HCT116 (cell line): Measurements from ENCODE around the gene SLC6A7. TPM values are rescaled to one million over a fixed set of nuclear protein-coding genes. Genes with fewer than 3 reads are reported as not detected.

Source experiments
- ATAC-seq: fragments of 200-7000 bp; cut with Tn5 transposase; 2 replicates; pipeline ENCODE4 v1.9.1; 2020; ENCODE audit warnings: mild to moderate bottlenecking, moderate library complexity
- BruUV-seq: library from RNA; stranded (reverse); fragments of 400-500 nt; replicated peaks from 2 replicates; lab custom pipeline; 2021; lab: Mats Ljungman, UMichigan
- CTCF ChIA-PET: fragments of 300-600 bp; sonication (Branson Sonifier 250); formaldehyde crosslinking; loops from one replicate; lab custom pipeline; 2021; ENCODE audit warnings: antibody characterized with exemption; lab: Charles Lee
- POLR2A ChIA-PET: fragments of 300-600, 350-600 bp; sonication (Branson Sonifier 250); formaldehyde crosslinking; loops from one replicate; lab custom pipeline; 2021; ENCODE audit warnings: antibody characterized with exemption; lab: Charles Lee
- RAD21 ChIA-PET, 2 experiments: fragments of 300-600 bp; sonication (Branson Sonifier 250); formaldehyde crosslinking; loops; one replicate each; lab custom pipeline; 2023; ENCODE audit warnings: low total read pairs in 2 of 2; ENCODE audit not compliant: uncharacterized antibody in 2 of 2, unreplicated experiment in 2 of 2, low non-redundant PET in 1 of 2; lab: Charles Lee
- DNase-seq: peaks from one replicate; pipeline ENCODE4 v3.0.0-alpha.2; 2010; ENCODE audit warnings: low read depth, low spot score
- H2AFZ ChIP-seq: fragments of 200-600 bp; shearing (Covaris generic), sonication (generic); 2 replicates; pipeline ENCODE4 v1.6.1; 2017; ENCODE audit warnings: low read depth, mixed run types, mixed read lengths, antibody characterized with exemption, low read length; ENCODE audit not compliant: poor library complexity, severe bottlenecking
- H3K27ac ChIP-seq: 2 replicates; pipeline ENCODE4 v1.5.1; 2012; ENCODE audit warnings: low read depth, low read length
- H3K27me3 ChIP-seq: fragments of 200-600 bp; sonication (generic); 2 replicates; pipeline ENCODE4 v1.6.1; 2016; ENCODE audit warnings: mixed run types, low read length, mixed read lengths; ENCODE audit not compliant: insufficient read depth
- H3K36me3 ChIP-seq, 2 experiments: fragments of 200-500 bp in 1 of 2; fragments of 200-600 bp in 1 of 2; sonication (Bioruptor generic) in 1 of 2; sonication (generic) in 1 of 2; 2 replicates each; pipeline versions ENCODE4 v1.5.1 to v1.6.1; 2014 to 2016; ENCODE audit warnings: low read length in 2 of 2, inconsistent platforms in 1 of 2, mixed read lengths in 1 of 2, mixed run types in 1 of 2; ENCODE audit not compliant: insufficient read depth in 2 of 2, control insufficient read depth in 1 of 2
- H3K4me1 ChIP-seq, 2 experiments: fragments of 200-600 bp in 1 of 2; sonication (generic) in 1 of 2; 2 replicates each; pipeline versions ENCODE4 v1.5.1 to v1.6.1; 2012 to 2017; ENCODE audit warnings: low read length in 2 of 2, inconsistent platforms in 1 of 2, mild to moderate bottlenecking in 1 of 2, mixed read lengths in 1 of 2, mixed run types in 1 of 2, moderate library complexity in 1 of 2; ENCODE audit not compliant: insufficient read depth in 2 of 2, control insufficient read depth in 1 of 2
- H3K4me2 ChIP-seq: fragments of 200-600 bp; sonication (generic); 2 replicates; pipeline ENCODE4 v1.6.1; 2017; ENCODE audit warnings: mixed run types, low read length, mixed read lengths
- H3K4me3 ChIP-seq, 2 experiments: fragments of 200-600 bp in 1 of 2; sonication (generic) in 1 of 2; replicated peaks in 1 of 2; 2 replicates each; pipeline ENCODE4 v1.5.1; 2011 to 2016; ENCODE audit warnings: low read length in 2 of 2, control low read depth in 1 of 2, low read depth in 1 of 2, mild to moderate bottlenecking in 1 of 2, mixed read lengths in 1 of 2, mixed run types in 1 of 2
- H3K79me2 ChIP-seq: fragments of 200-600 bp; sonication (generic); 2 replicates; pipeline ENCODE4 v1.6.1; 2017; ENCODE audit warnings: mild to moderate bottlenecking, mixed run types, low read length, moderate library complexity, mixed read lengths; ENCODE audit not compliant: insufficient read depth
- H3K9ac ChIP-seq: fragments of 200-600 bp; sonication (generic); 2 replicates; pipeline ENCODE4 v1.6.1; 2016; ENCODE audit warnings: low read length, mixed read lengths
- H3K9me2 ChIP-seq: fragments of 200-600 bp; sonication (generic), shearing (Covaris generic); 2 replicates; pipeline ENCODE4 v1.6.1; 2017; ENCODE audit warnings: mixed run types, mild to moderate bottlenecking, moderate library complexity; ENCODE audit not compliant: insufficient read depth
- H3K9me3 ChIP-seq, 2 experiments: fragments of 200-500 bp in 1 of 2; fragments of 200-600 bp in 1 of 2; sonication (Bioruptor generic) in 1 of 2; sonication (generic) in 1 of 2; 2 replicates each; pipeline ENCODE4 v1.6.1; 2014 to 2017; ENCODE audit warnings: low read length in 2 of 2, mixed read lengths in 2 of 2, inconsistent platforms in 1 of 2, low read depth in 1 of 2, mild to moderate bottlenecking in 1 of 2, mixed run types in 1 of 2, moderate library complexity in 1 of 2; ENCODE audit not compliant: control insufficient read depth in 1 of 2, insufficient read depth in 1 of 2
- H4K20me1 ChIP-seq: fragments of 200-600 bp; sonication (generic), shearing (Covaris generic); 2 replicates; pipeline ENCODE4 v1.6.1; 2017; ENCODE audit warnings: mixed run types, mild to moderate bottlenecking, moderate library complexity; ENCODE audit not compliant: insufficient read depth
- CBX3 ChIP-seq: IDR thresholded peaks from 2 replicates; pipeline ENCODE4 v1.6.1; 2012; ENCODE audit warnings: low read depth
- EGR1 ChIP-seq: IDR thresholded peaks from 2 replicates; pipeline ENCODE4 v1.6.1; 2012; ENCODE audit warnings: low read depth
- EZH2 ChIP-seq: fragments of 200-600 bp; sonication (generic); IDR thresholded peaks from 2 replicates; pipeline ENCODE4 v1.6.1; 2017; ENCODE audit warnings: antibody characterized with exemption, mixed run types
- EZH2phosphoT487 ChIP-seq: fragments of 200-600 bp; IDR thresholded peaks from 2 replicates; pipeline ENCODE4 v1.6.1; 2018; ENCODE audit warnings: antibody characterized with exemption, borderline replicate concordance
- JUND ChIP-seq: IDR thresholded peaks from 2 replicates; pipeline ENCODE4 v1.6.1; 2012
- POLR2A ChIP-seq: IDR thresholded peaks from 2 replicates; pipeline ENCODE4 v1.7.0; 2011; ENCODE audit warnings: borderline replicate concordance; ENCODE audit not compliant: insufficient read depth, insufficient read length; ENCODE audit errors: extremely low read depth
- POLR2AphosphoS5 ChIP-seq: IDR thresholded peaks from 2 replicates; pipeline ENCODE4 v1.6.1; 2011; ENCODE audit warnings: mild to moderate bottlenecking, low read depth, low read length, moderate library complexity
- REST ChIP-seq: IDR thresholded peaks from 2 replicates; pipeline ENCODE4 v1.6.1; 2012; ENCODE audit warnings: low read depth
- SIN3A ChIP-seq: IDR thresholded peaks from 2 replicates; pipeline ENCODE4 v1.6.1; 2012; ENCODE audit warnings: low read depth
- SP1 ChIP-seq: IDR thresholded peaks from 2 replicates; pipeline ENCODE4 v1.6.1; 2012; ENCODE audit warnings: low read depth
- SRF ChIP-seq: IDR thresholded peaks from 2 replicates; pipeline ENCODE4 v1.6.1; 2012; ENCODE audit warnings: low read depth
- TCF7L2 ChIP-seq: IDR thresholded peaks from 2 replicates; pipeline ENCODE4 v1.7.0; 2011; ENCODE audit warnings: borderline replicate concordance, inconsistent platforms; ENCODE audit not compliant: insufficient read depth, insufficient read length; ENCODE audit errors: extremely low read depth
- YY1 ChIP-seq: IDR thresholded peaks from 2 replicates; pipeline ENCODE4 v1.6.1; 2011; ENCODE audit warnings: low read length, low read depth, moderate library complexity, mild to moderate bottlenecking; ENCODE audit not compliant: insufficient replicate concordance; ENCODE audit errors: extremely low read depth
- ZBTB33 ChIP-seq: IDR thresholded peaks from 2 replicates; pipeline ENCODE4 v1.6.1; 2011; ENCODE audit warnings: mild to moderate bottlenecking, low read length, moderate library complexity; ENCODE audit not compliant: insufficient replicate concordance; ENCODE audit errors: extremely low read depth
- ZFX ChIP-seq: fragments of 450-650 bp; IDR thresholded peaks from 2 replicates; pipeline ENCODE4 v1.6.1; 2017
- ZNF274 ChIP-seq: fragments of 200-500 bp; sonication (Bioruptor generic); IDR thresholded peaks from 2 replicates; pipeline ENCODE4 v1.6.1; 2014; ENCODE audit warnings: mild to moderate bottlenecking, low read depth, low read length, inconsistent platforms
- intact Hi-C: fragments of 100-400 bp; cut with micrococcal nuclease; formaldehyde crosslinking; loops from 2 replicates; pipeline ENCODE4 v1.10.0; 2022
- total RNA-seq: library from RNA; stranded (reverse); gene quantifications from one replicate; pipeline ENCODE4 v1.2.1, GENCODE V29; 2021; ENCODE audit not compliant: unreplicated experiment

The SLC6A7 gene
- total RNA-seq, 1 experiment from 2014 or later, result not detected

- CTCF ChIA-PET, result no interaction called here
- Histone ChIP-seq H3K4me2 (peak overlapping the region; percentile 44), H3K36me3 (no peaks in the 10 kb centered on the region), H3K79me2 (no peaks in the 10 kb centered on the region), H3K9me3 (no peaks in the 10 kb centered on the region), H3K4me1 (peaks cover 0 to 12% of the 10 kb centered on the region in 2 experiments; a peak in 2 of 4 replicates), H3K27ac (no peak overlapping the region), H3K4me3 (no peak overlapping the region), H4K20me1 (no peaks in the 10 kb centered on the region), H3K9me2 (no peaks in the 10 kb centered on the region), H2AFZ (no peak overlapping the region), H3K9ac (no peak overlapping the region), H3K27me3 (no peaks in the 10 kb centered on the region)
- RAD21 ChIA-PET, result no interaction called here
- POLR2A ChIA-PET, result no interaction called here
- TF ChIP-seq EZH2phosphoT487 (no peak), REST (no peak), ZFX (no peak), CBX3 (no peak), SIN3A (no peak), POLR2A (no peak), EZH2 (no peak), ZNF274 (no peak), TCF7L2 (no peak), SRF (no peak), POLR2AphosphoS5 (no peak), SP1 (no peak), JUND (no peak), EGR1 (no peak), YY1 (no peak), ZBTB33 (no peak)
- intact Hi-C loops, result no loop called here
- ATAC-seq (no peak), DNase-seq (no peak)
- BruUV-seq, result no TSS peak
These were observed 19.3 kb downstream of the SLC6A7 start for GRCh38 chr5:150209099-150209635.
